Common myeloid progenitor, CD34-positive (primary cell): Measurements from ENCODE around the gene LTBP3.

Experiments
- CTCF ChIA-PET: fragments of 350-600 bp; sonication (Branson Sonifier 250); formaldehyde crosslinking; loops from one replicate; lab custom pipeline; 2021; ENCODE audit warnings: antibody characterized with exemption; lab: Charles Lee
- POLR2A ChIA-PET: fragments of 350-600 bp; sonication (Branson Sonifier 250); formaldehyde crosslinking; loops from one replicate; lab custom pipeline; 2021; ENCODE audit warnings: antibody characterized with exemption; lab: Charles Lee
- DNase-seq, 3 donors: peaks; one replicate each; pipeline versions ENCODE4 v3.0.0 to v3.0.0-alpha.2; 2013
- H3K27ac ChIP-seq, 2 experiments: 1 replicate in 1 of 2; 2 replicates in 1 of 2; pipeline ENCODE4 v1.7.0; 2013; ENCODE audit warnings: inconsistent platforms in 2 of 2, low read length in 2 of 2, mild to moderate bottlenecking in 2 of 2, low read depth in 1 of 2, moderate library complexity in 1 of 2; ENCODE audit not compliant: severe bottlenecking in 2 of 2, insufficient read depth in 1 of 2, poor library complexity in 1 of 2
- H3K27me3 ChIP-seq, 5 experiments: replicated peaks in 2 of 5; 1 replicate in 3 of 5; 2 replicates in 2 of 5; pipeline versions ENCODE4 v1.6.1 to v1.7.0; 2013; ENCODE audit warnings: low read length in 4 of 5, mild to moderate bottlenecking in 2 of 5, moderate library complexity in 2 of 5, inconsistent platforms in 1 of 5; ENCODE audit not compliant: insufficient read depth in 5 of 5, control insufficient read depth in 4 of 5
- H3K36me3 ChIP-seq, 4 experiments: 1 replicate in 2 of 4; 2 replicates in 2 of 4; pipeline versions ENCODE4 v1.6.1 to v1.7.0; 2013; ENCODE audit warnings: low read length in 3 of 4, control low read depth in 1 of 4, mild to moderate bottlenecking in 1 of 4; ENCODE audit not compliant: control insufficient read depth in 4 of 4, insufficient read depth in 4 of 4
- H3K4me1 ChIP-seq, 4 experiments: 1 replicate in 3 of 4; 2 replicates in 1 of 4; pipeline versions ENCODE4 v1.6.1 to v1.7.1; 2013; ENCODE audit warnings: low read length in 3 of 4, mild to moderate bottlenecking in 3 of 4, control low read depth in 1 of 4, inconsistent platforms in 1 of 4, moderate library complexity in 1 of 4; ENCODE audit not compliant: control insufficient read depth in 4 of 4, insufficient read depth in 4 of 4; ENCODE audit errors: control extremely low read depth in 1 of 4
- H3K4me3 ChIP-seq, 7 experiments: 1 replicate in 4 of 7; 2 replicates in 3 of 7; pipeline versions ENCODE4 v1.5.1 to v1.7.0; 2013; ENCODE audit warnings: mild to moderate bottlenecking in 7 of 7, low read length in 6 of 7, moderate library complexity in 6 of 7, inconsistent platforms in 2 of 7, low read depth in 2 of 7, control low read depth in 1 of 7; ENCODE audit not compliant: insufficient read depth in 4 of 7, control insufficient read depth in 1 of 7; ENCODE audit errors: extremely low read depth in 1 of 7
- H3K9me3 ChIP-seq, 5 experiments: 1 replicate in 4 of 5; 2 replicates in 1 of 5; pipeline versions ENCODE4 v1.6.1 to v1.7.1; 2013; ENCODE audit warnings: low read length in 4 of 5, mild to moderate bottlenecking in 2 of 5, inconsistent platforms in 1 of 5, low read depth in 1 of 5, moderate library complexity in 1 of 5; ENCODE audit not compliant: control insufficient read depth in 4 of 5, insufficient read depth in 2 of 5; ENCODE audit errors: control extremely low read depth in 1 of 5
- WGBS: methylation state at CpG from one replicate; pipeline ENCODE4 v1.1.5; 2013; ENCODE audit not compliant: insufficient coverage; 5-methylcytosine and 5-hydroxymethylcytosine counted together

Gene LTBP3

GRCh38 chr11:65532388-65533064 lies 25.6 kb downstream of the LTBP3 start:
- CTCF ChIA-PET, result interaction anchor here (0.7 to 21.8 kb wide), 4 partner anchors 8 to 61 kb away, joined by 3 to 262 read pairs (median 14); partner anchors contain the start of gene EHBP1L1

GRCh38 chr11:65530157-65530496 lies 28.0 kb downstream of the LTBP3 start:
- peaks cover 4 to 64% (median 43%) of the 10 kb centered on the region in 4 experiments for H3K36me3 ChIP-seq

More at GRCh38 chr11:65532388-65533064, 25.6 kb downstream of the LTBP3 start:
- no peaks in the 10 kb centered on the region for H3K4me1 ChIP-seq
- no peak for DNase-seq
- H3K36me3 ChIP-seq, result peaks cover 2 to 73% (median 55%) of the 10 kb centered on the region in 4 experiments
- POLR2A ChIA-PET, result interaction anchor here (0.7 kb wide), 1 partner anchor 54 kb away, joined by 3 read pairs; no protein-coding TSS in a partner anchor
- H3K9me3 ChIP-seq, result no peaks in the 10 kb centered on the region
- H3K27ac ChIP-seq, result no peak overlapping the region
- WGBS, result 100% methylated on average over 12 of the region's 15 CpGs
- no peaks in the 10 kb centered on the region for H3K27me3 ChIP-seq
- no peak overlapping the region for H3K4me3 ChIP-seq

GRCh38 chr11:65529475-65530156 lies 28.5 kb downstream of the LTBP3 start:
- H3K9me3 ChIP-seq, result no peaks in the 10 kb centered on the region
- H3K4me3 ChIP-seq, result no peak overlapping the region
- peaks cover 0 to 13% (median 12%) of the 10 kb centered on the region in 4 experiments for H3K4me1 ChIP-seq
- WGBS, result 89% methylated on average over 3 of the region's 10 CpGs
- DNase-seq, result no peak
- no peaks in the 10 kb centered on the region for H3K27me3 ChIP-seq
- H3K36me3 ChIP-seq, result peaks cover 2 to 59% (median 40%) of the 10 kb centered on the region in 4 experiments
- ChIA-PET CTCF (interaction anchor here (0.6 to 21.8 kb wide), 6 partner anchors 8 to 710 kb away, joined by 3 to 262 read pairs (median 5); partner anchors contain the start of gene EHBP1L1), POLR2A (no interaction called here)
- no peak overlapping the region for H3K27ac ChIP-seq

More at GRCh38 chr11:65530157-65530496, 28.0 kb downstream of the LTBP3 start:
- Histone ChIP-seq H3K9me3 (no peaks in the 10 kb centered on the region), H3K27ac (no peak overlapping the region), H3K27me3 (no peaks in the 10 kb centered on the region), H3K4me1 (peaks cover 0 to 13% (median 12%) of the 10 kb centered on the region in 4 experiments), H3K4me3 (no peak overlapping the region)
- CTCF ChIA-PET, result interaction anchor here (0.7 to 21.8 kb wide), 6 partner anchors 8 to 64 kb away, joined by 3 to 262 read pairs (median 6); partner anchors contain the start of gene EHBP1L1
- peak in 1 of 3 donors; percentile 26 for DNase-seq
- POLR2A ChIA-PET, result no interaction called here
- 89% methylated on average over 3 of the region's 5 CpGs for WGBS

GRCh38 chr11:65528819-65529350 lies 29.3 kb downstream of the LTBP3 start:
- Histone ChIP-seq H3K4me1 (peaks cover 4 to 20% (median 19%) of the 10 kb centered on the region in 4 experiments), H3K27me3 (no peaks in the 10 kb centered on the region), H3K36me3 (peaks cover 2 to 58% (median 40%) of the 10 kb centered on the region in 4 experiments), H3K27ac (no peak overlapping the region), H3K9me3 (no peaks in the 10 kb centered on the region), H3K4me3 (no peak overlapping the region)
- 100% methylated on average over 4 of the region's 12 CpGs for WGBS
- CTCF ChIA-PET, result interaction anchor here (0.9 to 21.8 kb wide), 4 partner anchors 12 to 65 kb away, joined by 3 to 262 read pairs (median 16); partner anchors contain the start of gene EHBP1L1
- no peak for DNase-seq
- POLR2A ChIA-PET, result no interaction called here

GRCh38 chr11:65526744-65527143 lies 31.4 kb downstream of the LTBP3 start:
- H3K4me1 ChIP-seq, result peaks cover 10 to 42% (median 38%) of the 10 kb centered on the region in 4 experiments
- peaks cover 2 to 43% (median 28%) of the 10 kb centered on the region in 4 experiments for H3K36me3 ChIP-seq
- CTCF ChIA-PET, result interaction anchor here (1.0 to 2.5 kb wide), 6 partner anchors 14 to 67 kb away, joined by 3 to 8 read pairs (median 4); partner anchors contain the start of gene FAM89B
- H3K27me3 ChIP-seq, result no peaks in the 10 kb centered on the region
- peak overlapping the region in 1 of 7 experiments; percentile 77 for H3K4me3 ChIP-seq
- POLR2A ChIA-PET, result no interaction called here
- no peaks in the 10 kb centered on the region for H3K9me3 ChIP-seq
- no peak for DNase-seq
- 96% methylated on average over 8 of the region's 8 CpGs for WGBS
- H3K27ac ChIP-seq, result no peak overlapping the region

- Histone ChIP-seq H3K9me3 (no peaks in the 10 kb centered on the region), H3K27ac (peak overlapping the region in 1 of 2 experiments; percentile 79), H3K4me1 (peaks cover 10 to 44% (median 38%) of the 10 kb centered on the region in 4 experiments), H3K4me3 (peak overlapping the region; percentile 67 to 85 (median 77)), H3K36me3 (peaks cover 2 to 33% (median 19%) of the 10 kb centered on the region in 4 experiments), H3K27me3 (no peaks in the 10 kb centered on the region)
- WGBS, result 44% methylated on average over 19 of the region's 31 CpGs
- peak in 1 of 3 donors; percentile 25 for DNase-seq
- POLR2A ChIA-PET, result interaction anchor here (0.9 to 1.4 kb wide), 6 partner anchors 14 to 77 kb away, joined by 3 to 10 read pairs (median 4); partner anchors contain the start of gene FAM89B
- CTCF ChIA-PET, result interaction anchor here (1.0 to 2.5 kb wide), 8 partner anchors 12 to 68 kb away, joined by 3 to 8 read pairs (median 5); partner anchors contain the start of gene FAM89B
Measured at GRCh38 chr11:65525546-65526480, 32.3 kb downstream of the LTBP3 start.
